Measurements from ENCODE around the gene ADAMTS2. TPM values are rescaled to one million over a fixed set of nuclear protein-coding genes. Genes with fewer than 3 reads are reported as not detected.
A peak's percentile ranks its signal among the peaks of the same experiment; 100 is the strongest.

Gene ADAMTS2
- total and polyA plus RNA-seq, 2 of the 4 experiments (the other 2 are of a cell fraction): 19.0 to 58.8 TPM

DNA sequence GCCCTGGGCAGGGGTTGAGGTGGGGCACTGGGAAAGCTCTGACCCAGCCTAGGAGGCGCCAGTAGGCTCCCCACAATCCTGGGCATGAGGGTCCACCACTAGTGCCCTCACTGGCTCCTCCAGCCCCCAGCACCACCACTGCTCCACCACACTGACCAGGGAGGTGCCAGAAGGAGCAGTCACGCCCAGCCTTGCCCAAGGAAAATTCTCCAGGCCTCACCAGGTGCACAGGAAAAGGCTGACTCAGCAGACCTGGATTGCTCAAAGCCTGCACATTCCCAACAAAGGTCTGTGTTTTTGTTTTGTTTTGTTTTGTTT is 222.2 kb downstream of the ADAMTS2 start:
- H3K4me3 ChIP-seq (ENCODE audit: insufficient read depth, low read depth, low read length): no peak overlapping the region
- H2BK15ac ChIP-seq (ENCODE audit: low read depth, low read length): no peak overlapping the region
- H3K4ac ChIP-seq (ENCODE audit: low read depth, low read length): no peak overlapping the region
- no peak overlapping the region for H3K56ac ChIP-seq (ENCODE audit: extremely low read depth, insufficient read depth, low read length)
- ChIA-PET POLR2A (ENCODE audit: unreplicated experiment) (no interaction called here), CTCF (no interaction called here)
- no peak overlapping the region for H3K14ac ChIP-seq (replicated peaks; ENCODE audit: low read depth, low read length)
- H2AK5ac ChIP-seq (ENCODE audit: low read depth, low read length): no peak overlapping the region
- ATAC-seq (ENCODE audit: low read depth) (no peak), DNase-seq (no peak)
- intact Hi-C loops (cut with micrococcal nuclease): no loop called here
- H2BK5ac ChIP-seq (ENCODE audit: low read depth, low read length, poor library complexity, severe bottlenecking): no peak overlapping the region
- H2BK120ac ChIP-seq (ENCODE audit: low read depth, low read length): no peak overlapping the region
- BruUV-seq (replicated peaks): no TSS peak
- H3K18ac ChIP-seq (ENCODE audit: low read depth, low read length): no peak overlapping the region
- no peak overlapping the region for H2BK20ac ChIP-seq (ENCODE audit: low read depth, low read length)
- H3K4me2 ChIP-seq (ENCODE audit: low read depth, low read length): no peak overlapping the region
- no peak overlapping the region for H2AFZ ChIP-seq (replicated peaks; ENCODE audit: low read length, poor library complexity)
- no peak overlapping the region for H4K5ac ChIP-seq (ENCODE audit: low read depth, low read length)
- no peaks in the 10 kb centered on the region for H3K27me3 ChIP-seq (ENCODE audit: control insufficient read depth, insufficient read depth, low read length)
- TF ChIP-seq, protein P1, sequence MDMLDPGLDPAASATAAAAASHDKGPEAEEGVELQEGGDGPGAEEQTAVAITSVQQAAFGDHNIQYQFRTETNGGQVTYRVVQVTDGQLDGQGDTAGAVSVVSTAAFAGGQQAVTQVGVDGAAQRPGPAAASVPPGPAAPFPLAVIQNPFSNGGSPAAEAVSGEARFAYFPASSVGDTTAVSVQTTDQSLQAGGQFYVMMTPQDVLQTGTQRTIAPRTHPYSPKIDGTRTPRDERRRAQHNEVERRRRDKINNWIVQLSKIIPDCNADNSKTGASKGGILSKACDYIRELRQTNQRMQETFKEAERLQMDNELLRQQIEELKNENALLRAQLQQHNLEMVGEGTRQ (IDR thresholded peaks at IDR 0.05; ENCODE audit: low read depth, low read length): no peak
- TF ChIP-seq MAFK (IDR thresholded peaks at IDR 0.05; ENCODE audit: low read depth, low read length) (peak; percentile 96), POLR2A (IDR thresholded peaks at IDR 0.05; ENCODE audit: low read depth, low read length) (no peak)
- H3K9me3 ChIP-seq (ENCODE audit: control insufficient read depth, insufficient read depth, low read length): no peaks in the 10 kb centered on the region; the same call in 1 of the 2 replicates
- H4K20me1 ChIP-seq (ENCODE audit: insufficient read depth, low read length): no peaks in the 10 kb centered on the region
- in situ Hi-C loops (cut with MboI; ENCODE audit: low sequenced_read_pairs): no loop called here
- H4K91ac ChIP-seq (ENCODE audit: insufficient read depth, low read depth, low read length): no peak overlapping the region
- no peak overlapping the region for H3K9ac ChIP-seq (ENCODE audit: low read depth, low read length)
- H3K4me1 ChIP-seq (ENCODE audit: control insufficient read depth, insufficient read depth, low read length): no peaks in the 10 kb centered on the region
- H3K79me1 ChIP-seq (ENCODE audit: low read depth in 1 of 2, low read length in 2 of 2): no peaks in the 10 kb centered on the region
- no peak overlapping the region for H4K8ac ChIP-seq (ENCODE audit: low read depth in 2 of 2, low read length in 2 of 2)
- H2AK9ac ChIP-seq (replicated peaks; ENCODE audit: low read depth, low read length, poor library complexity): no peak overlapping the region
- H3K36me3 ChIP-seq (ENCODE audit: control insufficient read depth, insufficient read depth, low read length): peaks cover 36% of the 10 kb centered on the region; the same call in 1 of the 2 replicates
- dilution Hi-C loops (cut with HindIII; ENCODE audit: low sequenced_read_pairs, unreplicated experiment): no loop called here
- no peak overlapping the region for H3K23ac ChIP-seq (ENCODE audit: low read depth, low read length)
- no peak overlapping the region for H3K27ac ChIP-seq (ENCODE audit: insufficient read depth, low read length)
- H3K9me1 ChIP-seq (ENCODE audit: insufficient read depth, low read length): no peaks in the 10 kb centered on the region
- no CpG with 5 or more reads among the region's 2 CpGs for WGBS, 2 experiments (ENCODE audit: extremely low coverage in 2 of 2, insufficient read length in 1 of 2)
